BJ (cell line): ENCODE data around the gene TPPP3. TPM values are rescaled to one million over a fixed set of nuclear protein-coding genes. Genes with fewer than 3 reads are reported as not detected.
"Not testable (repeated sequence)": the region's sequence is repeated elsewhere in the genome, so short reads cannot be mapped to it uniquely, and the experiment has no call there.

Source experiments
- CTCF ChIA-PET: fragments of 350-600 bp; formaldehyde crosslinking; extraction: SDS; loops from one replicate; lab custom pipeline; 2021; ENCODE audit warnings: antibody characterized with exemption, inconsistent platforms; lab: Yijun Ruan, JAX
- POLR2A ChIA-PET: fragments of 300-600 bp; sonication (Branson Sonifier 250); formaldehyde crosslinking; extraction: SDS; loops from one replicate; lab custom pipeline; 2021; ENCODE audit warnings: antibody characterized with exemption; lab: Charles Lee
- DNase-seq: peaks from one replicate; pipeline ENCODE4 v3.0.0-alpha.2; 2011; ENCODE audit warnings: low read depth
- H3K27me3 ChIP-seq: 2 replicates; pipeline ENCODE4 v1.6.0; 2011; ENCODE audit warnings: low read length; ENCODE audit not compliant: control insufficient read depth, insufficient read depth
- H3K36me3 ChIP-seq: 2 replicates; pipeline ENCODE4 v1.5.1; 2011; ENCODE audit warnings: low read length; ENCODE audit not compliant: control insufficient read depth, insufficient read depth
- H3K4me3 ChIP-seq: 2 replicates; pipeline ENCODE4 v1.5.1; 2011; ENCODE audit warnings: low read depth, mild to moderate bottlenecking, control low read depth, low read length
- CTCF ChIP-seq: IDR thresholded peaks from 2 replicates; pipeline ENCODE4 v1.5.1; 2011; ENCODE audit warnings: low read depth, mild to moderate bottlenecking, control low read depth, inconsistent platforms, low read length, moderate library complexity; ENCODE audit not compliant: insufficient read depth
- polyA plus RNA-seq: library from polyadenylated mRNA; depleted of rRNA; stranded (reverse); fragments of >200 nt; gene quantifications from 2 replicates; pipeline ENCODE4 v1.2.3, GENCODE V29; 2011

The TPPP3 gene
- polyA plus RNA-seq, 1 experiment: 0.64 TPM

DNA sequence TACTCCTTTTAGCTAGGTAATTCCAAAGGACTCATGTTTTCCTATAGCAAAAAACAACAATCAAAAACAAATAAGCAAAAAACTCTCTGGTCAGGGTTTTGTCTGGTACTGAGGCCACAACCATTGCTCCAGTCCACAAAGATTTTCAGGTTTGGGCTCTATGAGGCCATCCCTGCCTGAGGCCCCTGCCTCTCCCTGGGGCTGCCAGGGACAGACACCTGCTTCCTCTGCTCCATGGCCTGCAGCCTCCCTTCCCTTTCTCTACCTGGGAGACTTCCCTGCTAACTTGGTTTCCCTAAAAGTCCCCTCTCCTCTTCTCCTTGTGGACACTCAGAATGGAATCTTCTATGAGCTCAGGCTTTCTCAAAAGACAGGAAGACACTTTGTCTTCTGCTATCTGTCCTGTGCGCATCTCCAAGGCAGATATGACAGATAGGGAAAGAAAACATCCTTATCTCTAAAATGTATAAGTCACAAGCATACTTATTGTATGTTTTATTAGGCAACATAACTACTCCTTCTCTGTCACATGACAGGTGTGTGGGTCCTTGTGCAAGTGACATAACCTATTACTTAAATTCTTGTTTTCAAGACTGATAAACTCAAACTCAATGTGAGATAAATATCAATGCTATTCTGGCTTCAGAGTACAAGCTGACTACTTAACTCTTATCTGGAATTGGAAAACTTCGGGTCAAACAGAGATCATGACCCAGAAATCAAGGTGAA lies 24.2 kb upstream of the TPPP3 start:
- Histone ChIP-seq H3K36me3 (no peaks in the 10 kb centered on the region), H3K27me3 (no peaks in the 10 kb centered on the region; the same call in 1 of the 2 replicates), H3K4me3 (no peak overlapping the region)
- no peak for DNase-seq
- ChIA-PET POLR2A (no interaction called here), CTCF (interaction anchor here (1.1 to 7.0 kb wide), 9 partner anchors 9 to 157 kb away, joined by 3 to 54 read pairs (median 5); partner anchors contain the start of gene ATP6V0D1)
- no peak for TF ChIP-seq CTCF

- Histone ChIP-seq H3K4me3 (peak within 1 kb of the TSS; percentile 77), H3K27me3 (no peaks in the 10 kb centered on the region; the same call in 1 of the 2 replicates), H3K36me3 (no peaks in the 10 kb centered on the region)
- TF ChIP-seq CTCF: 0 out of 2 replicates have a peak, but pooled peaks have one; percentile 27
- POLR2A ChIA-PET: no interaction called here
- DNase-seq: no peak
- CTCF ChIA-PET: interaction anchor here (0.6 to 7.0 kb wide), 15 partner anchors 8 to 170 kb away, joined by 3 to 54 read pairs (median 4); partner anchors contain the start of genes ATP6V0D1 and TPPP3
Observed at GRCh38 chr16:67415872-67416793, 22.8 kb upstream of the TPPP3 start, which contains the start of gene ZDHHC1. Gene ZDHHC1 (minus strand): TSS chr16:67416477. CDS start chr16:67407775, 8,702 bp downstream.

GRCh38 chr16:67415421-67415820 lies 22.1 kb upstream of the TPPP3 start:
- H3K27me3 ChIP-seq, POLR2A ChIA-PET, DNase-seq, H3K36me3 ChIP-seq: not testable (repeated sequence)
- CTCF ChIA-PET: interaction anchor here (0.7 to 7.0 kb wide), 4 partner anchors 8 to 66 kb away, joined by 3 to 54 read pairs (median 4); no protein-coding TSS in a partner anchor
- H3K4me3 ChIP-seq: peak overlapping the region; percentile 77

DNA sequence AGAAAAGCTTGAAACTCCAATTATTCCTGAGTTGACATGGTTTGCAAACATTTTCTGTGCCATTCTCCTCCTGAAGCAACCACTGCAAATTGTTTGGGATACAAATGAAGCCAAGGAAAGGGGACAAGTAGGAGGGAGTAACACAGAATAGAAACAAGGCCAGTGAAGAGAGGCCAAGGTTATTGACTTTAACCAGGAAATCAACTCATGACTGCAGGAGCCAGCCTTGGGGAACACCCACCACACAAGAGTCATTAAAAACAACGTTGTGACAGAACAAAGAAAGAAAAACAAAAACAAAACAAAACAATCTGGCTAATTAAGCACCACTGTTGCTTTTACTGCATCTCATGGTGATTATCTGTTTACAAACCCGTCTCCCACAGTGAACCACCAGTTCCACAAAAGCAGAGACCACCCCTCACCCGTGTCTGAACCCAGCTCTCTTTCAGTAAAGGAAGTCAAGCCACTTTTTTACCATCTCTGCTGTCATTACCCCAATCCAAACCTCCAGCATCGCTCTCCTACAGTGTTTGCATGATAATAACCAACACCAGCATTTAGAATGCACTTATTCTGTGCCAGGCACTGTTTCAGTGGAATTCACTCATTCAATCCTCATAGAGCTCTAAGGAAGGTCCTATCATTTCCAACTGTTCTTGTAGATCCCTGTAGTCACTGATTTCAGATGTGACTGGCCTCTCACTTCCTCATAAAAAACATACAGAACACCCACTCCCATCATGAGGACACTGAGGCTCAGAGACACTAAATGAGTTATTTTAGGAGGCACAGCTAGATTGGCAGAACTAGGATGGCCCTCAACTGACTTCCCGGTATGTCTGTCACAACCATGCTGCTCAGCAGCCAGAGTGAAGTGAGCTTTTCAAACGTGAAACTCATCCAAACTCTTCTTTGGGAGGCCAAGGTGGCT lies 20.9 kb upstream of the TPPP3 start:
- Histone ChIP-seq H3K4me3 (no peak overlapping the region), H3K27me3 (no peaks in the 10 kb centered on the region; the same call in 1 of the 2 replicates), H3K36me3 (no peaks in the 10 kb centered on the region)
- ChIA-PET CTCF (interaction anchor here (0.6 to 7.0 kb wide), 7 partner anchors 7 to 107 kb away, joined by 3 to 54 read pairs (median 4); no protein-coding TSS in a partner anchor), POLR2A (no interaction called here)
- TF ChIP-seq CTCF: no peak
- DNase-seq: no peak

- Histone ChIP-seq H3K4me3 (no peak overlapping the region), H3K36me3 (no peaks in the 10 kb centered on the region), H3K27me3 (no peaks in the 10 kb centered on the region)
- no peak for TF ChIP-seq CTCF
- ChIA-PET CTCF (interaction anchor here (1.0 to 7.0 kb wide), 2 partner anchors 14 to 53 kb away, joined by 3 to 54 read pairs; no protein-coding TSS in a partner anchor), POLR2A (no interaction called here)
- no peak for DNase-seq
Observed at GRCh38 chr16:67412294-67412693, 19.0 kb upstream of the TPPP3 start.
